ENCODE data around the gene SCN10A. TPM values are rescaled to one million over a fixed set of nuclear protein-coding genes. Genes with fewer than 3 reads are reported as not detected.

SCN10A gene
- total RNA-seq, 2 experiments from 2014 or later: not detected

Other genes starting within 250 kb of the SCN10A start
- 1 to 10 TPM in 1 of 2 experiments, under 1 TPM in 1; 0.39 to 1.3 TPM for gene SCN5A, start 166.5 kb downstream of the SCN10A start, total RNA-seq
- gene SCN11A, start 235.7 kb upstream of the SCN10A start, total RNA-seq: under 1 TPM; 0.08 to 0.12 TPM
- 10 to 100 TPM; 38.4 to 41.0 TPM for gene WDR48, start 235.8 kb upstream of the SCN10A start, total RNA-seq

Measured in activated naive CD8-positive, alpha-beta T cell treated with anti-CD3 and anti-CD28 coated beads for 36 hours (primary cell).